ENCODE data around the gene DYRK2. TPM values are rescaled to one million over a fixed set of nuclear protein-coding genes. Genes with fewer than 3 reads are reported as not detected.

The DYRK2 gene
- total and polyA plus RNA-seq, 3 donors from 2014 or later: 14.6 to 18.4 (median 17.4) TPM

- Histone ChIP-seq H3K27ac (no peak overlapping the region), H3K4me1 (peaks cover 1% of the 10 kb centered on the region), H3K27me3 (no peaks in the 10 kb centered on the region), H3K36me3 (ENCODE audit: low read depth, missing control alignments) (no peaks in the 10 kb centered on the region), H3K4me3 (no peak overlapping the region), H3K9me3 (no peaks in the 10 kb centered on the region)
- DNase-seq: no peak
- TF ChIP-seq CTCF (IDR thresholded peaks at IDR 0.05): no peak
- TF ChIP-seq POLR2A (IDR thresholded peaks at IDR 0.05): no peak
- intact Hi-C loops (cut with DNase I; ENCODE audit: low total_unique reads): no loop called here
These were observed 28.1 kb downstream of the DYRK2 start for GRCh38 chr12:67676624-67677023.

- TF ChIP-seq CTCF (IDR thresholded peaks at IDR 0.05): no peak
- no peak for TF ChIP-seq POLR2A (IDR thresholded peaks at IDR 0.05)
- intact Hi-C loops (cut with DNase I; ENCODE audit: low total_unique reads): no loop called here
- no peaks in the 10 kb centered on the region for H3K36me3 ChIP-seq (ENCODE audit: low read depth, missing control alignments)
- H3K4me1 ChIP-seq: no peaks in the 10 kb centered on the region
- no peak overlapping the region for H3K27ac ChIP-seq
- no peaks in the 10 kb centered on the region for H3K27me3 ChIP-seq
- H3K9me3 ChIP-seq: no peaks in the 10 kb centered on the region
- WGBS, 2 donors: 100% methylated on average over 3 of the region's 3 CpGs
- H3K4me3 ChIP-seq: no peak overlapping the region
- no peak for DNase-seq
These were observed 28.6 kb downstream of the DYRK2 start for GRCh38 chr12:67677166-67677565.

- no peak for DNase-seq
- Histone ChIP-seq H3K36me3 (ENCODE audit: low read depth, missing control alignments) (no peaks in the 10 kb centered on the region), H3K27ac (no peak overlapping the region), H3K4me3 (no peak overlapping the region), H3K9me3 (no peaks in the 10 kb centered on the region), H3K4me1 (no peaks in the 10 kb centered on the region), H3K27me3 (no peaks in the 10 kb centered on the region)
- intact Hi-C loops (cut with DNase I; ENCODE audit: low total_unique reads): no loop called here
- WGBS, 2 donors: 52 to 69% methylated on average over 4 of the region's 4 CpGs
- no peak for TF ChIP-seq CTCF (IDR thresholded peaks at IDR 0.05)
- TF ChIP-seq POLR2A (IDR thresholded peaks at IDR 0.05): no peak
These were observed 32.7 kb downstream of the DYRK2 start for GRCh38 chr12:67681105-67681778.

GRCh38 chr12:67681941-67682620 lies 33.5 kb downstream of the DYRK2 start:
- intact Hi-C loops (cut with DNase I; ENCODE audit: low total_unique reads): no loop called here
- H3K4me3 ChIP-seq: no peak overlapping the region
- DNase-seq: no peak
- WGBS, 2 donors: 83 to 89% methylated on average over 1 of the region's 1 CpG
- H3K4me1 ChIP-seq: no peaks in the 10 kb centered on the region
- no peak overlapping the region for H3K27ac ChIP-seq
- H3K9me3 ChIP-seq: no peaks in the 10 kb centered on the region
- H3K27me3 ChIP-seq: no peaks in the 10 kb centered on the region
- H3K36me3 ChIP-seq (ENCODE audit: low read depth, missing control alignments): no peaks in the 10 kb centered on the region
- TF ChIP-seq CTCF (IDR thresholded peaks at IDR 0.05) (no peak), POLR2A (IDR thresholded peaks at IDR 0.05) (no peak)

GRCh38 chr12:67689385-67689784 lies 40.8 kb downstream of the DYRK2 start:
- TF ChIP-seq POLR2A (IDR thresholded peaks at IDR 0.05): no peak
- no peak for TF ChIP-seq CTCF (IDR thresholded peaks at IDR 0.05)
- no peaks in the 10 kb centered on the region for H3K9me3 ChIP-seq
- no peaks in the 10 kb centered on the region for H3K27me3 ChIP-seq
- H3K27ac ChIP-seq: no peak overlapping the region
- no peak for DNase-seq
- 57 to 64% methylated on average over 1 of the region's 1 CpG for WGBS, 2 donors
- intact Hi-C loops (cut with DNase I; ENCODE audit: low total_unique reads): no loop called here
- H3K4me3 ChIP-seq: no peak overlapping the region
- no peaks in the 10 kb centered on the region for H3K4me1 ChIP-seq
- no peaks in the 10 kb centered on the region for H3K36me3 ChIP-seq (ENCODE audit: low read depth, missing control alignments)
